ENCODE measurements around the gene ERN1. TPM values are rescaled to one million over a fixed set of nuclear protein-coding genes. Genes with fewer than 3 reads are reported as not detected.

ERN1 gene
- total RNA-seq, 1 experiment from 2014 or later, result 13.5 TPM

- ChIA-PET POLR2A (ENCODE audit: unreplicated experiment) (interaction anchor here (0.6 to 1.1 kb wide), 2 partner anchors 48 to 103 kb away, joined by 4 to 10 read pairs; no protein-coding TSS in a partner anchor), CTCF (interaction anchor here (1.4 kb wide), 1 partner anchor 67 kb away, joined by 5 read pairs; no protein-coding TSS in a partner anchor)
- DNase-seq (peak; percentile 49), ATAC-seq (no peak)
- H4K20me1 ChIP-seq (ENCODE audit: low read length), result peaks cover 31% of the 10 kb centered on the region
- no peaks in the 10 kb centered on the region for H3F3A ChIP-seq (ENCODE audit: low read length, unreplicated experiment)
- H3K9me2 ChIP-seq (replicated peaks; ENCODE audit: low read length), result no peaks in the 10 kb centered on the region
- H3K4me1 ChIP-seq (ENCODE audit: insufficient read depth, low read length), result peaks cover 24% of the 10 kb centered on the region
- H3K4me3 ChIP-seq (ENCODE audit: low read length), result peak overlapping the region; percentile 64
- H3K4me2 ChIP-seq (ENCODE audit: low read length), result peak overlapping the region; percentile 87
- H3K27ac ChIP-seq (ENCODE audit: low read length), result peak overlapping the region; percentile 41
- peak overlapping the region; percentile 78 for H2AFZ ChIP-seq (ENCODE audit: low read length)
- TF ChIP-seq EZH2 (IDR thresholded peaks at IDR 0.05; ENCODE audit: low read length, unreplicated experiment) (no peak), CTCF (conservative IDR thresholded peaks at IDR 0.05; ENCODE audit: low read depth, low read length) (no peak), EZH2phosphoT487 (IDR thresholded peaks at IDR 0.05; ENCODE audit: borderline replicate concordance, low read length) (no peak)
- TSS peak; percentile 95 for BruUV-seq (replicated peaks)
- no peaks in the 10 kb centered on the region for H3K9me3 ChIP-seq (ENCODE audit: low read length)
- peaks cover 39% of the 10 kb centered on the region for H3K79me2 ChIP-seq (ENCODE audit: low read length)
- H3K9ac ChIP-seq (ENCODE audit: low read length), result peak overlapping the region; percentile 70
- H3K27me3 ChIP-seq (ENCODE audit: low read length), result no peaks in the 10 kb centered on the region
- no peaks in the 10 kb centered on the region for H3K36me3 ChIP-seq (ENCODE audit: low read depth, low read length)
- intact Hi-C loops (cut with micrococcal nuclease), result loop anchor here (1.0 kb wide), 1 partner anchor 48 kb away; no protein-coding TSS in a partner anchor
Measured at GRCh38 chr17:64130559-64131001, 636 bp upstream of the ERN1 start.

- no peak for TF ChIP-seq EZH2 (IDR thresholded peaks at IDR 0.05; ENCODE audit: low read length, unreplicated experiment)
- no peak for TF ChIP-seq CTCF (conservative IDR thresholded peaks at IDR 0.05; ENCODE audit: low read depth, low read length)
- Histone ChIP-seq H3K79me2 (ENCODE audit: low read length) (peaks cover 50% of the 10 kb centered on the region), H3K4me2 (ENCODE audit: low read length) (peak overlapping the region; percentile 82), H3K36me3 (ENCODE audit: low read depth, low read length) (no peaks in the 10 kb centered on the region), H3K9ac (ENCODE audit: low read length) (peak overlapping the region; percentile 88), H3K4me1 (ENCODE audit: insufficient read depth, low read length) (peaks cover 24% of the 10 kb centered on the region), H3K4me3 (ENCODE audit: low read length) (peak overlapping the region; percentile 92), H3F3A (ENCODE audit: low read length, unreplicated experiment) (no peaks in the 10 kb centered on the region), H3K27me3 (ENCODE audit: low read length) (no peaks in the 10 kb centered on the region), H2AFZ (ENCODE audit: low read length) (peak overlapping the region; percentile 21; the same call in 1 of the 2 replicates), H3K9me2 (replicated peaks; ENCODE audit: low read length) (no peaks in the 10 kb centered on the region), H3K9me3 (ENCODE audit: low read length) (no peaks in the 10 kb centered on the region), H4K20me1 (ENCODE audit: low read length) (peaks cover 36% of the 10 kb centered on the region), H3K27ac (ENCODE audit: low read length) (peak overlapping the region; percentile 47)
- DNase-seq (no peak), ATAC-seq (no peak)
- intact Hi-C loops (cut with micrococcal nuclease), result no loop called here
- BruUV-seq (replicated peaks), result no TSS peak
- ChIA-PET POLR2A (ENCODE audit: unreplicated experiment) (interaction anchor here (0.6 to 0.7 kb wide), 4 partner anchors 8 to 1489 kb away, joined by 3 to 19 read pairs (median 3); no protein-coding TSS in a partner anchor), CTCF (interaction anchor here (1.0 kb wide), 1 partner anchor 66 kb away, joined by 3 read pairs; no protein-coding TSS in a partner anchor)
Measured at GRCh38 chr17:64129515-64129764, 504 bp downstream of the ERN1 start.

- H3K4me1 ChIP-seq (ENCODE audit: insufficient read depth, low read length), result peaks cover 24% of the 10 kb centered on the region
- H3K9me3 ChIP-seq (ENCODE audit: low read length), result no peaks in the 10 kb centered on the region
- no TSS peak for BruUV-seq (replicated peaks)
- H3K4me2 ChIP-seq (ENCODE audit: low read length), result peak overlapping the region; percentile 82
- peak; percentile 59 for DNase-seq
- ChIA-PET POLR2A (ENCODE audit: unreplicated experiment) (interaction anchor here (0.6 to 0.7 kb wide), 4 partner anchors 8 to 1489 kb away, joined by 3 to 19 read pairs (median 3); no protein-coding TSS in a partner anchor), CTCF (interaction anchor here (1.0 kb wide), 1 partner anchor 65 kb away, joined by 3 read pairs; no protein-coding TSS in a partner anchor)
- H3K27me3 ChIP-seq (ENCODE audit: low read length), result no peaks in the 10 kb centered on the region
- peak overlapping the region; percentile 92 for H3K4me3 ChIP-seq (ENCODE audit: low read length)
- peaks cover 55% of the 10 kb centered on the region for H3K79me2 ChIP-seq (ENCODE audit: low read length)
- peaks cover 41% of the 10 kb centered on the region for H4K20me1 ChIP-seq (ENCODE audit: low read length)
- peak overlapping the region; percentile 47 for H3K27ac ChIP-seq (ENCODE audit: low read length)
- H3K36me3 ChIP-seq (ENCODE audit: low read depth, low read length), result no peaks in the 10 kb centered on the region
- no peaks in the 10 kb centered on the region for H3F3A ChIP-seq (ENCODE audit: low read length, unreplicated experiment)
- H3K9me2 ChIP-seq (replicated peaks; ENCODE audit: low read length), result no peaks in the 10 kb centered on the region
- TF ChIP-seq EZH2 (IDR thresholded peaks at IDR 0.05; ENCODE audit: low read length, unreplicated experiment), result no peak
- no peak for TF ChIP-seq EZH2phosphoT487 (IDR thresholded peaks at IDR 0.05; ENCODE audit: borderline replicate concordance, low read length)
- H3K9ac ChIP-seq (ENCODE audit: low read length), result peak overlapping the region; percentile 88
- intact Hi-C loops (cut with micrococcal nuclease), result no loop called here
- ATAC-seq, result peak; percentile 26
- peak overlapping the region; percentile 21; the same call in 1 of the 2 replicates for H2AFZ ChIP-seq (ENCODE audit: low read length)
Measured at GRCh38 chr17:64128787-64129514, 993 bp downstream of the ERN1 start.

Measured in PC-3 (cell line).